IMR-90 (cell line): ENCODE data around the gene PCDHB15. TPM values are rescaled to one million over a fixed set of nuclear protein-coding genes. Genes with fewer than 3 reads are reported as not detected.

Source experiments
- ATAC-seq: fragments of 200-7000 bp; cut with Tn5 transposase; 2 replicates; pipeline ENCODE4 v1.9.1; 2020; ENCODE audit warnings: low read depth, mild to moderate bottlenecking, moderate library complexity
- BruUV-seq: library from RNA; stranded (reverse); fragments of 400-500 nt; replicated peaks from 2 replicates; lab custom pipeline; 2021; lab: Mats Ljungman, UMichigan
- CTCF ChIA-PET: fragments of 300-600 bp; formaldehyde crosslinking; extraction: SDS; loops from one replicate; lab custom pipeline; 2021; ENCODE audit warnings: antibody characterized with exemption; lab: Yijun Ruan, JAX
- POLR2A ChIA-PET: fragments of 300-600 bp; sonication (Branson Sonifier 250); formaldehyde crosslinking; loops from one replicate; lab custom pipeline; 2022; ENCODE audit warnings: antibody characterized with exemption; ENCODE audit not compliant: unreplicated experiment; lab: Charles Lee
- DNase-seq: peaks from one replicate; pipeline ENCODE4 v3.0.0; 2013
- H2AFZ ChIP-seq: replicated peaks from 2 replicates; pipeline ENCODE3; 2013; ENCODE audit warnings: low read length, mild to moderate bottlenecking; ENCODE audit not compliant: poor library complexity
- H2AK5ac ChIP-seq: 2 replicates; pipeline ENCODE4 v1.6.1; 2013; ENCODE audit warnings: low read depth, low read length, inconsistent platforms
- H2AK9ac ChIP-seq: replicated peaks from 2 replicates; pipeline ENCODE3; 2013; ENCODE audit warnings: mild to moderate bottlenecking, low read depth, low read length, moderate library complexity; ENCODE audit not compliant: poor library complexity
- H2BK120ac ChIP-seq: 2 replicates; pipeline ENCODE4 v1.6.1; 2013; ENCODE audit warnings: low read depth, low read length, inconsistent platforms
- H2BK15ac ChIP-seq: 3 replicates; pipeline ENCODE4 v1.6.1; 2013; ENCODE audit warnings: low read depth, low read length, inconsistent platforms
- H2BK20ac ChIP-seq: 2 replicates; pipeline ENCODE4 v1.6.1; 2013; ENCODE audit warnings: low read depth, mild to moderate bottlenecking, inconsistent platforms, low read length, moderate library complexity
- H2BK5ac ChIP-seq: 2 replicates; pipeline ENCODE4 v1.6.1; 2013; ENCODE audit warnings: mild to moderate bottlenecking, low read depth, low read length, inconsistent platforms; ENCODE audit not compliant: poor library complexity, severe bottlenecking
- H3K14ac ChIP-seq: replicated peaks from 2 replicates; pipeline ENCODE4 v1.6.1; 2013; ENCODE audit warnings: low read depth, low read length, inconsistent platforms
- H3K18ac ChIP-seq: 2 replicates; pipeline ENCODE4 v1.6.1; 2013; ENCODE audit warnings: low read depth, low read length, control low read depth
- H3K23ac ChIP-seq: 2 replicates; pipeline ENCODE4 v1.6.1; 2013; ENCODE audit warnings: low read depth, low read length, inconsistent platforms
- H3K27ac ChIP-seq: 2 replicates; pipeline ENCODE4 v1.5.1; 2013; ENCODE audit warnings: mild to moderate bottlenecking, control low read depth, low read length; ENCODE audit not compliant: insufficient read depth
- H3K27me3 ChIP-seq: 2 replicates; pipeline ENCODE4 v1.6.1; 2013; ENCODE audit warnings: low read length; ENCODE audit not compliant: control insufficient read depth, insufficient read depth
- H3K36me3 ChIP-seq: 2 replicates; pipeline ENCODE4 v1.6.1; 2013; ENCODE audit warnings: low read length, mixed read lengths; ENCODE audit not compliant: control insufficient read depth, insufficient read depth
- H3K4ac ChIP-seq: 2 replicates; pipeline ENCODE4 v1.6.1; 2013; ENCODE audit warnings: low read depth, low read length, inconsistent platforms
- H3K4me1 ChIP-seq: 2 replicates; pipeline ENCODE4 v1.6.1; 2013; ENCODE audit warnings: low read length, mixed read lengths; ENCODE audit not compliant: control insufficient read depth, insufficient read depth
- H3K4me2 ChIP-seq: 2 replicates; pipeline ENCODE4 v1.6.1; 2013; ENCODE audit warnings: low read depth, mild to moderate bottlenecking, control low read depth, low read length, moderate library complexity
- H3K4me3 ChIP-seq: 2 replicates; pipeline ENCODE4 v1.5.1; 2013; ENCODE audit warnings: low read depth, mild to moderate bottlenecking, control low read depth, low read length, moderate library complexity; ENCODE audit not compliant: insufficient read depth
- H3K56ac ChIP-seq: 2 replicates; pipeline ENCODE4 v1.6.1; 2013; ENCODE audit warnings: low read length, inconsistent platforms; ENCODE audit not compliant: insufficient read depth; ENCODE audit errors: extremely low read depth
- H3K79me1 ChIP-seq, 2 experiments: 2 replicates each; pipeline ENCODE4 v1.6.1; 2013; ENCODE audit warnings: low read length in 2 of 2, inconsistent platforms in 1 of 2, low read depth in 1 of 2
- H3K9ac ChIP-seq: 2 replicates; pipeline ENCODE4 v1.6.1; 2013; ENCODE audit warnings: low read depth, low read length, control low read depth
- H3K9me1 ChIP-seq: 2 replicates; pipeline ENCODE4 v1.6.1; 2013; ENCODE audit warnings: low read length, inconsistent platforms; ENCODE audit not compliant: insufficient read depth
- H3K9me3 ChIP-seq: 2 replicates; pipeline ENCODE4 v1.6.1; 2013; ENCODE audit warnings: low read length; ENCODE audit not compliant: control insufficient read depth, insufficient read depth
- H4K20me1 ChIP-seq: 2 replicates; pipeline ENCODE4 v1.6.1; 2013; ENCODE audit warnings: low read length, inconsistent platforms; ENCODE audit not compliant: insufficient read depth
- H4K5ac ChIP-seq: 2 replicates; pipeline ENCODE4 v1.6.1; 2013; ENCODE audit warnings: mild to moderate bottlenecking, low read depth, low read length, control low read depth
- H4K8ac ChIP-seq, 2 experiments: 2 replicates each; pipeline ENCODE4 v1.6.1; 2013; ENCODE audit warnings: low read depth in 2 of 2, low read length in 2 of 2, control low read depth in 1 of 2, inconsistent platforms in 1 of 2
- H4K91ac ChIP-seq: 2 replicates; pipeline ENCODE4 v1.6.1; 2013; ENCODE audit warnings: low read depth, low read length, inconsistent platforms; ENCODE audit not compliant: insufficient read depth
- MAZ ChIP-seq: IDR thresholded peaks from 2 replicates; pipeline ENCODE4 v1.6.1; 2012; ENCODE audit warnings: low read depth, mild to moderate bottlenecking, low read length, improper control_type of control experiment, moderate library complexity, borderline replicate concordance
- WGBS, 2 experiments: methylation state at CpG; one replicate each; pipeline versions ENCODE4 v1.1.5 to v1.1.7; 2013; ENCODE audit warnings: missing lambda C conversion rate in 2 of 2; ENCODE audit not compliant: insufficient read length in 1 of 2; ENCODE audit errors: extremely low coverage in 2 of 2; 5-methylcytosine and 5-hydroxymethylcytosine counted together
- dilution Hi-C: fragments of 300-500 bp; cut with HindIII; formaldehyde crosslinking; loops from one replicate; pipeline ENCODE4 v1.14.3; 2018; ENCODE audit warnings: low sequenced_read_pairs; ENCODE audit not compliant: unreplicated experiment
- in situ Hi-C: fragments of 300-500 bp; cut with MboI; formaldehyde crosslinking; loops from 3 replicates; pipeline ENCODE4 v1.14.3; 2019; ENCODE audit warnings: low sequenced_read_pairs, inconsistent platforms, mixed read lengths
- intact Hi-C: fragments of 100-400 bp; cut with micrococcal nuclease; formaldehyde crosslinking; loops from 2 replicates; pipeline ENCODE4 v1.10.0; 2022
- polyA plus RNA-seq, 3 experiments: library from polyadenylated mRNA; depleted of rRNA; stranded (reverse); fragments of >200 nt; gene quantifications; 2 replicates each; pipeline ENCODE4 v1.2.3, GENCODE V29; 2012; ENCODE audit warnings: low replicate concordance in 1 of 3
- total RNA-seq: library from RNA; depleted of rRNA; stranded (reverse); fragments of >200 nt; gene quantifications from 2 replicates; pipeline ENCODE4 v1.2.3, GENCODE V29; 2012

PCDHB15 gene
- total and polyA plus RNA-seq, 2 of the 4 experiments (the other 2 are of a cell fraction): 0.17 to 0.18 TPM

GRCh38 chr5:141272906-141273305, 27.7 kb downstream of the PCDHB15 start:
- Histone ChIP-seq H4K8ac (no peak overlapping the region), H3K79me1 (no peaks in the 10 kb centered on the region), H3K36me3 (no peaks in the 10 kb centered on the region), H3K23ac (no peak overlapping the region), H3K4ac (no peak overlapping the region), H3K56ac (no peak overlapping the region), H2BK5ac (no peak overlapping the region), H4K91ac (no peak overlapping the region), H2AK5ac (no peak overlapping the region), H3K4me1 (no peaks in the 10 kb centered on the region), H3K27me3 (no peaks in the 10 kb centered on the region), H2BK20ac (no peak overlapping the region), H2BK120ac (no peak overlapping the region), H3K14ac (no peak overlapping the region), H3K4me3 (no peak overlapping the region), H3K18ac (no peak overlapping the region), H2AFZ (no peak overlapping the region), H4K20me1 (no peaks in the 10 kb centered on the region), H3K9me3 (peaks cover 37% of the 10 kb centered on the region), H3K27ac (no peak overlapping the region), H4K5ac (no peak overlapping the region), H2BK15ac (no peak overlapping the region), H3K9me1 (no peaks in the 10 kb centered on the region), H3K4me2 (no peak overlapping the region), H2AK9ac (no peak overlapping the region), H3K9ac (no peak overlapping the region)
- in situ Hi-C loops: no loop called here
- no peak for TF ChIP-seq MAZ
- intact Hi-C loops: no loop called here
- no peak for ATAC-seq
- dilution Hi-C loops: no loop called here
- no peak for DNase-seq
- CTCF ChIA-PET: no interaction called here
- WGBS, 2 experiments: 67% methylated on average over 1 of the region's 3 CpGs; no CpG with 5 or more reads in 1 of the 2 experiments
- POLR2A ChIA-PET: no interaction called here
- no TSS peak for BruUV-seq
